ENCODE results near the gene LTK. TPM values are rescaled to one million over a fixed set of nuclear protein-coding genes. Genes with fewer than 3 reads are reported as not detected.
A peak's percentile ranks its signal among the peaks of the same experiment; 100 is the strongest.

Gene LTK
- total RNA-seq, 6 experiments from 2014 or later: 0.56 to 3.3 (median 1.8) TPM

GRCh38 chr15:41480396-41481140 is 33.1 kb downstream of the LTK start:
- no peaks in the 10 kb centered on the region for H3K4me1 ChIP-seq
- no peak overlapping the region for H3K27ac ChIP-seq
- TF ChIP-seq POLR2A (IDR thresholded peaks at IDR 0.05) (no peak), CTCF (IDR thresholded peaks at IDR 0.05) (no peak)
- intact Hi-C loops (cut with DNase I): no loop called here
- ATAC-seq (no peak), DNase-seq (peak in 1 of 3 donors; percentile 29)
- no peak overlapping the region for H3K4me3 ChIP-seq
- H3K9me3 ChIP-seq: no peaks in the 10 kb centered on the region
- peaks cover 0 to 58% (median 24%) of the 10 kb centered on the region in 4 donors for H3K36me3 ChIP-seq
- 98% methylated on average over 6 of the region's 12 CpGs for WGBS (ENCODE audit: insufficient coverage, low coverage, low lambda C conversion rate, missing lambda C conversion rate)
- no peaks in the 10 kb centered on the region for H3K27me3 ChIP-seq

GRCh38 chr15:41476416-41477048 is 37.1 kb downstream of the LTK start:
- Histone ChIP-seq H3K27ac (no peak overlapping the region), H3K36me3 (peaks cover 0 to 75% (median 28%) of the 10 kb centered on the region in 4 donors), H3K27me3 (no peaks in the 10 kb centered on the region), H3K9me3 (no peaks in the 10 kb centered on the region), H3K4me1 (peaks cover 0 to 23% (median 8%) of the 10 kb centered on the region in 4 donors), H3K4me3 (no peak overlapping the region)
- 61% methylated on average over 5 of the region's 5 CpGs for WGBS (ENCODE audit: insufficient coverage, low coverage, low lambda C conversion rate, missing lambda C conversion rate)
- TF ChIP-seq POLR2A (IDR thresholded peaks at IDR 0.05) (no peak), CTCF (IDR thresholded peaks at IDR 0.05) (no peak)
- ATAC-seq (no peak), DNase-seq (no peak)
- intact Hi-C loops (cut with DNase I): no loop called here

- Histone ChIP-seq H3K36me3 (peaks cover 0 to 78% (median 29%) of the 10 kb centered on the region in 4 donors), H3K4me1 (peaks cover 0 to 23% (median 8%) of the 10 kb centered on the region in 4 donors), H3K9me3 (no peaks in the 10 kb centered on the region), H3K27ac (peak overlapping the region; percentile 48 to 91 (median 84)), H3K27me3 (no peaks in the 10 kb centered on the region), H3K4me3 (no peak overlapping the region)
- intact Hi-C loops (cut with DNase I): no loop called here
- DNase-seq: peak in 1 of 3 donors; percentile 30
- 26% methylated on average over 2 of the region's 2 CpGs for WGBS (ENCODE audit: insufficient coverage, low coverage, low lambda C conversion rate, missing lambda C conversion rate)
- ATAC-seq: peak; percentile 72 to 85 (median 75)
- no peak for TF ChIP-seq POLR2A (IDR thresholded peaks at IDR 0.05)
- TF ChIP-seq CTCF (IDR thresholded peaks at IDR 0.05): peak in 1 of 4 donors; percentile 0
These were observed 38.7 kb downstream of the LTK start for GRCh38 chr15:41474941-41475340.

- peak in 2 of 3 donors; percentile 25 to 59 for DNase-seq
- ATAC-seq: peak; percentile 84 to 92 (median 89)
These were observed 39.2 kb downstream of the LTK start for GRCh38 chr15:41474436-41474835.

More at GRCh38 chr15:41474436-41474835, 39.2 kb downstream of the LTK start:
- Histone ChIP-seq H3K4me3 (no peak overlapping the region), H3K27me3 (no peaks in the 10 kb centered on the region), H3K36me3 (peaks cover 0 to 81% (median 29%) of the 10 kb centered on the region in 4 donors), H3K9me3 (no peaks in the 10 kb centered on the region), H3K27ac (peak overlapping the region; percentile 48 to 91 (median 84)), H3K4me1 (peaks cover 0 to 23% (median 8%) of the 10 kb centered on the region in 4 donors)
- intact Hi-C loops (cut with DNase I): no loop called here
- no peak for TF ChIP-seq POLR2A (IDR thresholded peaks at IDR 0.05)
- TF ChIP-seq CTCF (IDR thresholded peaks at IDR 0.05): peak in 1 of 4 donors; percentile 24
- 43% methylated on average over 4 of the region's 8 CpGs for WGBS (ENCODE audit: insufficient coverage, low coverage, low lambda C conversion rate, missing lambda C conversion rate)
